Activated T-cell treated with anti-CD3 and anti-CD28 coated beads for 48 hours (primary cell): ENCODE measurements around the gene GABRP.

Experiments used
- DNase-seq: peaks from one replicate; pipeline ENCODE4 v3.0.0-alpha.2; 2020; ENCODE audit warnings: low read depth

The GABRP gene

GRCh38 chr5:170861917-170862766 is 78.6 kb downstream of the GABRP start, which contains the start of gene RANBP17:
Gene RANBP17 (plus strand): TSS chr5:170862018.
- DNase-seq = no peak

GRCh38 chr5:170863646-170864045 is 80.1 kb downstream of the GABRP start:
- no peak for DNase-seq
